ENCODE results near the gene PLA2G4E.

The PLA2G4E gene

GRCh38 chr15:41990243-41990605 is 30.6 kb downstream of the PLA2G4E start:
- no peak for DNase-seq

GRCh38 chr15:41989573-41990242 is 31.1 kb downstream of the PLA2G4E start:
- peak; percentile 85 for DNase-seq

GRCh38 chr15:41988896-41989572 is 31.8 kb downstream of the PLA2G4E start:
- DNase-seq = no peak

GRCh38 chr15:41987925-41988275 is 32.9 kb downstream of the PLA2G4E start:
- DNase-seq = no peak

- no peak for DNase-seq
Measured at GRCh38 chr15:41987246-41987924, 33.5 kb downstream of the PLA2G4E start.

- DNase-seq = no peak
Measured at GRCh38 chr15:41985236-41986160, 35.3 kb downstream of the PLA2G4E start.

- no peak for DNase-seq
Measured at GRCh38 chr15:41984622-41985021, 36.2 kb downstream of the PLA2G4E start.

- DNase-seq = no peak
Measured at GRCh38 chr15:41983621-41984571, 36.9 kb downstream of the PLA2G4E start.

GRCh38 chr15:41983221-41983620 is 37.6 kb downstream of the PLA2G4E start:
- no peak for DNase-seq

- no peak for DNase-seq
Measured at GRCh38 chr15:41982133-41982930, 38.5 kb downstream of the PLA2G4E start.

- DNase-seq = no peak
Measured at GRCh38 chr15:41981371-41982132, 39.3 kb downstream of the PLA2G4E start.

- no peak for DNase-seq
Measured at GRCh38 chr15:41980654-41981323, 40.1 kb downstream of the PLA2G4E start.

GRCh38 chr15:41979493-41980266 is 41.2 kb downstream of the PLA2G4E start:
- DNase-seq = no peak

GRCh38 chr15:41978534-41978933 is 42.3 kb downstream of the PLA2G4E start:
- no peak for DNase-seq

- DNase-seq = no peak
Measured at GRCh38 chr15:41977757-41978383, 43.0 kb downstream of the PLA2G4E start.

- no peak for DNase-seq
Measured at GRCh38 chr15:41975669-41976068, 45.2 kb downstream of the PLA2G4E start.

- no peak for DNase-seq
Measured at GRCh38 chr15:41974041-41974440, 46.8 kb downstream of the PLA2G4E start.

Data from activated CD8-positive, alpha-beta memory T cell treated with anti-CD3 and anti-CD28 coated beads, Interleukin-2, amount 50 U/mL, for 4 hours (primary cell).